H1 (cell line): ENCODE measurements around the gene COMMD1. TPM values are rescaled to one million over a fixed set of nuclear protein-coding genes. Genes with fewer than 3 reads are reported as not detected.

ENCODE experiments used
- CTCF ChIA-PET: fragments of 300-600 bp; sonication (Branson Sonifier 250); formaldehyde crosslinking; loops from one replicate; lab custom pipeline; 2021; ENCODE audit not compliant: partially characterized antibody; lab: Charles Lee
- POLR2A ChIA-PET: fragments of 300-600 bp; sonication (Branson Sonifier 250); formaldehyde crosslinking; loops from one replicate; lab custom pipeline; 2021; ENCODE audit warnings: inconsistent platforms; ENCODE audit not compliant: partially characterized antibody; lab: Charles Lee
- DNase-seq, 2 experiments: peaks; one replicate each; pipeline versions ENCODE4 v3.0.0 to v3.0.0-alpha.2; 2010 to 2022; ENCODE audit warnings: low spot score in 2 of 2, low read depth in 1 of 2, mixed read lengths in 1 of 2
- FAIRE-seq: peaks from 2 replicates; lab custom pipeline; 2011; peaks lifted over from hg19 to GRCh38; lab: Jason Lieb, UNC
- H2AFZ ChIP-seq: 2 replicates; pipeline ENCODE4 v1.8.1; 2012; ENCODE audit warnings: low read length, inconsistent platforms
- H2AK5ac ChIP-seq: 2 replicates; pipeline ENCODE4 v1.6.1; 2013; ENCODE audit warnings: low read depth, low read length
- H2BK120ac ChIP-seq: replicated peaks from 2 replicates; pipeline ENCODE3; 2013; ENCODE audit warnings: low read depth, low read length, inconsistent platforms
- H2BK12ac ChIP-seq: 2 replicates; pipeline ENCODE4 v1.6.1; 2013; ENCODE audit warnings: low read depth, low read length
- H2BK15ac ChIP-seq: 2 replicates; pipeline ENCODE4 v1.6.1; 2013; ENCODE audit warnings: low read length
- H2BK20ac ChIP-seq: 2 replicates; pipeline ENCODE4 v1.6.1; 2013; ENCODE audit warnings: low read length
- H2BK5ac ChIP-seq: 2 replicates; pipeline ENCODE4 v1.6.1; 2013; ENCODE audit warnings: low read depth, low read length
- H3K14ac ChIP-seq: 2 replicates; pipeline ENCODE4 v1.6.1; 2013; ENCODE audit warnings: inconsistent platforms; ENCODE audit not compliant: insufficient read length
- H3K18ac ChIP-seq: 2 replicates; pipeline ENCODE4 v1.6.1; 2013; ENCODE audit warnings: low read length; ENCODE audit errors: extremely low read depth
- H3K23ac ChIP-seq: 2 replicates; pipeline ENCODE4 v1.6.1; 2013; ENCODE audit warnings: inconsistent platforms; ENCODE audit not compliant: insufficient read length
- H3K23me2 ChIP-seq: 2 replicates; pipeline ENCODE4 v1.6.1; 2013; ENCODE audit warnings: low read depth, low read length
- H3K27ac ChIP-seq: 2 replicates; pipeline ENCODE4 v1.6.1; 2011; ENCODE audit warnings: low read depth, low read length, inconsistent platforms
- H3K27me3 ChIP-seq, 4 experiments: replicated peaks in 1 of 4; 1 replicate in 1 of 4; 2 replicates in 3 of 4; pipeline versions ENCODE4 v1.6.1 to v1.8.1; 2011 to 2013; ENCODE audit warnings: low read length in 3 of 4, mild to moderate bottlenecking in 3 of 4, inconsistent platforms in 2 of 4, mixed read lengths in 2 of 4, moderate library complexity in 1 of 4; ENCODE audit not compliant: control insufficient read depth in 3 of 4, insufficient read depth in 3 of 4; ENCODE audit errors: extremely low read depth in 1 of 4
- H3K36me3 ChIP-seq, 4 experiments: 2 replicates each; pipeline versions ENCODE4 v1.6.1 to v1.8.1; 2011 to 2013; ENCODE audit warnings: mild to moderate bottlenecking in 4 of 4, low read length in 3 of 4, moderate library complexity in 2 of 4, control low read depth in 1 of 4, inconsistent platforms in 1 of 4; ENCODE audit not compliant: insufficient read depth in 4 of 4, control insufficient read depth in 2 of 4
- H3K4ac ChIP-seq: replicated peaks from 2 replicates; pipeline ENCODE3; 2013; ENCODE audit warnings: low read length, low read depth, mixed read lengths, inconsistent platforms; ENCODE audit not compliant: insufficient read length
- H3K4me1 ChIP-seq, 4 experiments: replicated peaks in 1 of 4; 1 replicate in 1 of 4; 2 replicates in 3 of 4; pipeline versions ENCODE4 v1.6.1 to v1.8.1; 2011 to 2013; ENCODE audit warnings: low read length in 3 of 4, inconsistent platforms in 2 of 4, mixed read lengths in 1 of 4; ENCODE audit not compliant: insufficient read depth in 4 of 4, control insufficient read depth in 3 of 4
- H3K4me2 ChIP-seq, 2 experiments: 2 replicates each; pipeline versions ENCODE4 v1.6.1 to v1.8.1; 2011 to 2013; ENCODE audit warnings: low read depth in 2 of 2, low read length in 2 of 2, control low read depth in 1 of 2, inconsistent platforms in 1 of 2, mild to moderate bottlenecking in 1 of 2; ENCODE audit not compliant: insufficient read depth in 1 of 2
- H3K4me3 ChIP-seq, 4 experiments: fragments of 200-600, 300-600 bp in 1 of 4; sonication (generic), shearing (Covaris generic), sonication (Bioruptor Twin) in 1 of 4; 2 replicates each; pipeline versions ENCODE4 v1.5.1 to v1.8.1; 2011 to 2016; ENCODE audit warnings: low read length in 4 of 4, low read depth in 3 of 4, control low read depth in 2 of 4, inconsistent platforms in 2 of 4, mild to moderate bottlenecking in 2 of 4, mixed read lengths in 1 of 4, moderate library complexity in 1 of 4; ENCODE audit not compliant: insufficient read depth in 2 of 4; ENCODE audit errors: extremely low read depth in 1 of 4
- H3K56ac ChIP-seq: replicated peaks from 2 replicates; pipeline ENCODE3; 2013; ENCODE audit warnings: low read depth, mild to moderate bottlenecking, mixed read lengths, low read length, inconsistent platforms; ENCODE audit not compliant: insufficient read length
- H3K79me1 ChIP-seq: 2 replicates; pipeline ENCODE4 v1.6.1; 2013; ENCODE audit warnings: low read depth, low read length, control low read depth
- H3K79me2 ChIP-seq, 2 experiments: 2 replicates each; pipeline versions ENCODE4 v1.6.1 to v1.8.1; 2012 to 2013; ENCODE audit warnings: low read length in 2 of 2, mild to moderate bottlenecking in 2 of 2, inconsistent platforms in 1 of 2; ENCODE audit not compliant: insufficient read depth in 2 of 2, control insufficient read depth in 1 of 2
- H3K9ac ChIP-seq, 4 experiments: replicated peaks in 1 of 4; 1 replicate in 1 of 4; 2 replicates in 3 of 4; pipeline versions ENCODE4 v1.6.1 to v1.8.1; 2011 to 2013; ENCODE audit warnings: low read depth in 3 of 4, low read length in 3 of 4, control low read depth in 2 of 4, mild to moderate bottlenecking in 2 of 4, moderate library complexity in 2 of 4, inconsistent platforms in 1 of 4; ENCODE audit errors: extremely low read depth in 1 of 4
- H3K9me3 ChIP-seq, 2 experiments: 2 replicates each; pipeline versions ENCODE4 v1.6.1 to v1.8.1; 2012 to 2013; ENCODE audit warnings: mild to moderate bottlenecking in 2 of 2, moderate library complexity in 2 of 2, control low read depth in 1 of 2, inconsistent platforms in 1 of 2, low read depth in 1 of 2, low read length in 1 of 2, mixed read lengths in 1 of 2; ENCODE audit not compliant: insufficient read depth in 2 of 2
- H4K20me1 ChIP-seq, 2 experiments: replicated peaks in 1 of 2; 2 replicates each; pipeline versions ENCODE3 to v1.8.1; 2011 to 2013; ENCODE audit warnings: inconsistent platforms in 2 of 2, low read length in 2 of 2, mild to moderate bottlenecking in 1 of 2; ENCODE audit not compliant: insufficient read depth in 2 of 2, control insufficient read depth in 1 of 2
- H4K5ac ChIP-seq: 2 replicates; pipeline ENCODE4 v1.6.1; 2013; ENCODE audit warnings: low read length, low read depth, mixed read lengths, inconsistent platforms; ENCODE audit not compliant: insufficient read length
- H4K8ac ChIP-seq: 2 replicates; pipeline ENCODE4 v1.8.0; 2013; ENCODE audit warnings: mild to moderate bottlenecking, moderate library complexity, low read length, inconsistent platforms; ENCODE audit not compliant: insufficient read depth; ENCODE audit errors: extremely low read depth
- H4K91ac ChIP-seq: replicated peaks from 2 replicates; pipeline ENCODE3; 2013; ENCODE audit warnings: low read length, mixed read lengths, inconsistent platforms; ENCODE audit not compliant: insufficient read length
- CEBPB ChIP-seq: IDR thresholded peaks from 2 replicates; pipeline ENCODE4 v1.6.1; 2012; ENCODE audit warnings: low read depth, low read length
- KDM4A ChIP-seq: IDR thresholded peaks from one replicate; pipeline ENCODE4 v1.7.1; 2012; ENCODE audit warnings: low read depth, mild to moderate bottlenecking, moderate library complexity, low read length, inconsistent platforms; ENCODE audit not compliant: severe bottlenecking
- TEAD4 ChIP-seq: IDR thresholded peaks from 2 replicates; pipeline ENCODE4 v1.6.1; 2012; ENCODE audit warnings: low read depth, low read length, inconsistent platforms, mixed read lengths
- WGBS, 2 experiments: shearing (Covaris generic) in 1 of 2; methylation state at CpG; one replicate each; pipeline versions ENCODE4 v1.1.6 to v1.1.7; 2013 to 2015; ENCODE audit warnings: low lambda C conversion rate in 2 of 2, mixed read lengths in 2 of 2, inconsistent platforms in 1 of 2, low coverage in 1 of 2, missing lambda C conversion rate in 1 of 2; ENCODE audit not compliant: insufficient replicate concordance in 2 of 2, insufficient coverage in 1 of 2, insufficient read length in 1 of 2; ENCODE audit errors: extremely low coverage in 1 of 2, missing lambda C conversion rate in 1 of 2; 5-methylcytosine and 5-hydroxymethylcytosine counted together
- polyA plus RNA-seq, 7 experiments: library from polyadenylated mRNA; depleted of rRNA in 3 of 7; stranded (reverse) in 5 of 7; unstranded in 2 of 7; fragments of >200 nt in 5 of 7; fragments of 200-250 nt in 2 of 7; gene quantifications; 1 replicate in 5 of 7; 2 replicates in 1 of 7; 4 replicates in 1 of 7; pipeline versions ENCODE4 v1.2.1 to v1.2.3, GENCODE V29; 2011 to 2013; ENCODE audit warnings: missing spikeins in 2 of 7, mixed read lengths in 2 of 7
- total RNA-seq: library from RNA; stranded (reverse); fragmentation: NEBNext Ultra II Directional; extraction: Animal tissue kit (Norgen Biotek cat#: 25700); gene quantifications from 2 replicates; pipeline ENCODE4 v1.2.1, GENCODE V29; 2021

The COMMD1 gene
- total and polyA plus RNA-seq, 2 of the 8 experiments (the other 6 are each of a cell fraction or from before 2014, with no cell fraction given), result 23.5 to 28.3 TPM

- TF ChIP-seq KDM4A (no peak), CEBPB (no peak), TEAD4 (no peak)
- Histone ChIP-seq H2BK20ac (no peak overlapping the region), H3K79me1 (no peaks in the 10 kb centered on the region), H3K27me3 (no peaks in the 10 kb centered on the region), H3K36me3 (no peaks in the 10 kb centered on the region), H4K20me1 (no peaks in the 10 kb centered on the region), H2BK12ac (no peak overlapping the region), H4K91ac (no peak overlapping the region), H3K4me2 (no peak overlapping the region), H3K18ac (no peak overlapping the region), H3K4me3 (no peak overlapping the region), H2BK120ac (no peak overlapping the region), H3K4ac (no peak overlapping the region), H3K14ac (no peak overlapping the region), H4K5ac (no peak overlapping the region), H3K79me2 (no peaks in the 10 kb centered on the region), H3K23me2 (no peaks in the 10 kb centered on the region), H4K8ac (no peak overlapping the region), H3K27ac (no peak overlapping the region), H3K23ac (no peak overlapping the region), H2AK5ac (no peak overlapping the region), H3K9ac (no peak overlapping the region), H3K4me1 (peaks cover 0 to 7% (median 2%) of the 10 kb centered on the region in 4 experiments; a peak in 1 of 7 replicates), H2BK5ac (no peak overlapping the region), H2AFZ (no peak overlapping the region), H3K56ac (no peak overlapping the region), H3K9me3 (no peaks in the 10 kb centered on the region), H2BK15ac (no peak overlapping the region)
- DNase-seq (no peak), FAIRE-seq (no peak)
- POLR2A ChIA-PET, result interaction anchor here (1.0 kb wide), 1 partner anchor 13 kb away, joined by 3 read pairs; no protein-coding TSS in a partner anchor
- CTCF ChIA-PET, result interaction anchor here (0.8 to 1.3 kb wide), 3 partner anchors 24 to 359 kb away, joined by 3 read pairs; no protein-coding TSS in a partner anchor
- 83% methylated on average over 3 of the region's 3 CpGs; no CpG with 5 or more reads in 1 of the 2 experiments for WGBS, 2 experiments
These were observed 149.5 kb downstream of the COMMD1 start for GRCh38 chr2:62054916-62055450.
